ENCODE measurements around the gene CACNG8. TPM values are rescaled to one million over a fixed set of nuclear protein-coding genes. Genes with fewer than 3 reads are reported as not detected.

Gene CACNG8
- total RNA-seq, 1 donor from 2014 or later, result 3.2 TPM

GRCh38 chr19:53981376-53981951 lies 18.7 kb downstream of the CACNG8 start:
- no peak overlapping the region for H3K27ac ChIP-seq (ENCODE audit: low read depth, low read length)
- H2AFZ ChIP-seq (ENCODE audit: low read depth, low read length), result no peak overlapping the region
- Mint-ChIP-seq H3K4me3 (ENCODE audit: unreplicated experiment) (peak overlapping the region; percentile 90), H3K27me3 (ENCODE audit: low read depth, unreplicated experiment) (peaks cover 20% of the 10 kb centered on the region), H3K27ac (ENCODE audit: unreplicated experiment) (no peak overlapping the region), H3K36me3 (ENCODE audit: low read depth, unreplicated experiment) (peaks cover 7% of the 10 kb centered on the region), H3K9me3 (ENCODE audit: unreplicated experiment) (peaks cover 15% of the 10 kb centered on the region), H3K4me1 (ENCODE audit: low read depth, unreplicated experiment) (peaks cover 6% of the 10 kb centered on the region)
- peak overlapping the region; percentile 94 for H3K4me2 ChIP-seq (ENCODE audit: low read length)
- no peaks in the 10 kb centered on the region for H4K20me1 ChIP-seq (ENCODE audit: insufficient read depth, low read length)
- no peaks in the 10 kb centered on the region for H3K36me3 ChIP-seq (ENCODE audit: insufficient read depth, low read length)
- FAIRE-seq (no peak), DNase-seq (ENCODE audit: low read depth) (no peak)
- no peak overlapping the region for H3K9ac ChIP-seq (ENCODE audit: low read length)
- no peaks in the 10 kb centered on the region for H3K79me2 ChIP-seq (ENCODE audit: insufficient read depth, low read length)
- no peak overlapping the region for H3K4me3 ChIP-seq (ENCODE audit: insufficient read depth, low read depth, low read length)
- H3K9me3 ChIP-seq (ENCODE audit: insufficient read depth, low read depth, low read length), result peaks cover 5% of the 10 kb centered on the region
- H3K4me1 ChIP-seq (ENCODE audit: insufficient read depth, low read length), result peaks cover 11% of the 10 kb centered on the region
- TF ChIP-seq CTCF (IDR thresholded peaks at IDR 0.05; ENCODE audit: insufficient read depth, low read depth, low read length), result no peak
- no peak for TF ChIP-seq EZH2 (IDR thresholded peaks at IDR 0.05; ENCODE audit: insufficient read depth, low read length)
- H3K27me3 ChIP-seq (ENCODE audit: insufficient read depth, low read length), result peaks cover 4% of the 10 kb centered on the region

- Mint-ChIP-seq H3K27me3 (ENCODE audit: low read depth, unreplicated experiment) (peaks cover 20% of the 10 kb centered on the region), H3K4me3 (ENCODE audit: unreplicated experiment) (no peak overlapping the region), H3K27ac (ENCODE audit: unreplicated experiment) (no peak overlapping the region), H3K9me3 (ENCODE audit: unreplicated experiment) (peaks cover 15% of the 10 kb centered on the region), H3K4me1 (ENCODE audit: low read depth, unreplicated experiment) (peaks cover 6% of the 10 kb centered on the region), H3K36me3 (ENCODE audit: low read depth, unreplicated experiment) (peaks cover 7% of the 10 kb centered on the region)
- Histone ChIP-seq H3K27me3 (ENCODE audit: insufficient read depth, low read length) (peaks cover 4% of the 10 kb centered on the region), H3K27ac (ENCODE audit: low read depth, low read length) (no peak overlapping the region), H3K9me3 (ENCODE audit: insufficient read depth, low read depth, low read length) (peaks cover 5% of the 10 kb centered on the region), H3K36me3 (ENCODE audit: insufficient read depth, low read length) (no peaks in the 10 kb centered on the region), H3K9ac (ENCODE audit: low read length) (peak overlapping the region; percentile 23), H3K79me2 (ENCODE audit: insufficient read depth, low read length) (no peaks in the 10 kb centered on the region), H2AFZ (ENCODE audit: low read depth, low read length) (peak overlapping the region; percentile 77), H3K4me3 (ENCODE audit: insufficient read depth, low read depth, low read length) (peak overlapping the region; percentile 23), H3K4me2 (ENCODE audit: low read length) (peak overlapping the region; percentile 75), H4K20me1 (ENCODE audit: insufficient read depth, low read length) (no peaks in the 10 kb centered on the region), H3K4me1 (ENCODE audit: insufficient read depth, low read length) (peaks cover 11% of the 10 kb centered on the region)
- no peak for FAIRE-seq
- no peak for DNase-seq (ENCODE audit: low read depth)
- TF ChIP-seq CTCF (IDR thresholded peaks at IDR 0.05; ENCODE audit: insufficient read depth, low read depth, low read length) (no peak), EZH2 (IDR thresholded peaks at IDR 0.05; ENCODE audit: insufficient read depth, low read length) (peak; percentile 69)
Measured at GRCh38 chr19:53982001-53982451, 19.3 kb downstream of the CACNG8 start.

- no peak overlapping the region for H3K4me3 Mint-ChIP-seq (ENCODE audit: unreplicated experiment)
- H3K4me1 Mint-ChIP-seq (ENCODE audit: low read depth, unreplicated experiment), result peaks cover 2% of the 10 kb centered on the region
- H3K9ac ChIP-seq (ENCODE audit: low read length), result no peak overlapping the region
- FAIRE-seq (no peak), DNase-seq (ENCODE audit: low read depth) (no peak)
- peaks cover 5% of the 10 kb centered on the region for H3K9me3 ChIP-seq (ENCODE audit: insufficient read depth, low read depth, low read length)
- H3K79me2 ChIP-seq (ENCODE audit: insufficient read depth, low read length), result no peaks in the 10 kb centered on the region
- peaks cover 20% of the 10 kb centered on the region for H3K27me3 Mint-ChIP-seq (ENCODE audit: low read depth, unreplicated experiment)
- no peaks in the 10 kb centered on the region for H3K36me3 ChIP-seq (ENCODE audit: insufficient read depth, low read length)
- peaks cover 4% of the 10 kb centered on the region for H3K27me3 ChIP-seq (ENCODE audit: insufficient read depth, low read length)
- H2AFZ ChIP-seq (ENCODE audit: low read depth, low read length), result no peak overlapping the region
- peaks cover 12% of the 10 kb centered on the region for H3K9me3 Mint-ChIP-seq (ENCODE audit: unreplicated experiment)
- no peak overlapping the region for H3K27ac ChIP-seq (ENCODE audit: low read depth, low read length)
- TF ChIP-seq CTCF (IDR thresholded peaks at IDR 0.05; ENCODE audit: insufficient read depth, low read depth, low read length) (no peak), EZH2 (IDR thresholded peaks at IDR 0.05; ENCODE audit: insufficient read depth, low read length) (no peak)
- no peak overlapping the region for H3K4me3 ChIP-seq (ENCODE audit: insufficient read depth, low read depth, low read length)
- no peak overlapping the region for H3K4me2 ChIP-seq (ENCODE audit: low read length)
- no peak overlapping the region for H3K27ac Mint-ChIP-seq (ENCODE audit: unreplicated experiment)
- H3K36me3 Mint-ChIP-seq (ENCODE audit: low read depth, unreplicated experiment), result peaks cover 4% of the 10 kb centered on the region
- peaks cover 11% of the 10 kb centered on the region for H3K4me1 ChIP-seq (ENCODE audit: insufficient read depth, low read length)
- no peaks in the 10 kb centered on the region for H4K20me1 ChIP-seq (ENCODE audit: insufficient read depth, low read length)
Measured at GRCh38 chr19:53982611-53983010, 19.9 kb downstream of the CACNG8 start.
